ENCODE measurements around the gene ADSS1.

The ADSS1 gene

GRCh38 chr14:104795781-104796686 is 72.0 kb downstream of the ADSS1 start:
- DNase-seq (ENCODE audit: low read depth) = peak; percentile 36

GRCh38 chr14:104796687-104797081 is 72.7 kb downstream of the ADSS1 start:
- no peak for DNase-seq (ENCODE audit: low read depth)
